ENCODE results near the gene TAS1R3.
A peak's percentile ranks its signal among the peaks of the same experiment; 100 is the strongest.

The TAS1R3 gene

DNA sequence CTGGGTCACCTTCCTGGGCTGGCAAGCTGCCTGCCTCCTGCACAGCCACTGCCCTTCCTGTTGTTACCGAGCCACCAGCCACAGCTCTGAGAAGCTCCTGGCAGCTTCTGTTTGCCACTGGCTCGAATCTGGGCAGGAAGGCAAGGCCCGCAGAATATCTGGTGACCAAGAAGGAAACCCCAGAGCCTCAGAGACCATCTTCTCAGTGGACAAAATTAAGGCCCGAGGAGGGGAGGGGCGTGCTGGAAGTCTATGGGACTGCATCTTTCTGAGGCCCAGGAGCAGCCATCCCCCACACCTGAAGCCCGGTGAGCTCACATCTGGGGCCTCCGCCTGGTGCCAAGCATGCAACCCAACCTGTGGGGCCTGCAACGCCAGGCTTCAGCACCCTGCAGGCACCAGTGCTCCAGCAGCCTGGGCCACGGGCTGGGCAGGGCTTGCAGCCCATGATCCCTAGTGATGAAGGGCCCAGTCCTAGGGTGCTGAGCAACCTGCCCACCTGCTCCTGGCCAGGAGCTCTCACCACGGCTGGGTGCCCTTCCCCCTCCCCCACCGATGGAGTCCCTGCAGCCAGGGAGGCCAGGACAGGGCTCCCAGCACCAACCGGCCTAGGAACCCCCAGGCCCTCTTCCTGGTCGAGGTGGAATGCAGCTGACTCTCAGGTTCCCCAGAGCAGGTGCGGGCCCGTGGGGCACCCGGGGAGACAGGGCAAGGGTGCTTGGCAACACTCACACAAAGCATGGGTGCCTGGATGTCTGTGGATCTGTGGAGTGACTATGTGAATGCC, 5.6 kb upstream of the TAS1R3 start:
- peak overlapping the region; percentile 60 to 75 for H3K4ac ChIP-seq (ENCODE audit: low read depth in 1 of 2, low read length in 2 of 2)
- H3K14ac ChIP-seq (ENCODE audit: low read length in 2 of 2): no peak overlapping the region
- peak overlapping the region; percentile 81 for H3K4me2 ChIP-seq (ENCODE audit: low read length, poor library complexity, severe bottlenecking)
- H3K36me3 ChIP-seq (ENCODE audit: control insufficient read depth in 1 of 2, insufficient read depth in 2 of 2, low read depth in 1 of 2, low read length in 2 of 2): peaks cover 12 to 69% of the 10 kb centered on the region in 2 experiments
- peak overlapping the region; percentile 83 for H4K91ac ChIP-seq (ENCODE audit: low read length)
- peak overlapping the region in 1 of 2 experiments; percentile 29 for H2BK12ac ChIP-seq (ENCODE audit: low read length in 2 of 2)
- peak; percentile 17 for DNase-seq
- H3K27me3 ChIP-seq (ENCODE audit: control insufficient read depth in 1 of 2, insufficient read depth in 1 of 2, low read length in 2 of 2): no peaks in the 10 kb centered on the region
- no peaks in the 10 kb centered on the region for H3K9me3 ChIP-seq (ENCODE audit: control insufficient read depth, low read length)
- H3K27ac ChIP-seq (ENCODE audit: low read length, poor library complexity, severe bottlenecking): peak overlapping the region; percentile 27
- H3K23ac ChIP-seq (ENCODE audit: low read length in 2 of 2): peak overlapping the region in 1 of 2 experiments; percentile 46
- no peak overlapping the region for H2BK5ac ChIP-seq (ENCODE audit: low read depth, low read length, poor library complexity, severe bottlenecking)
- peak overlapping the region; percentile 92 for H4K8ac ChIP-seq (ENCODE audit: low read length)
- peak overlapping the region; percentile 75 to 86 for H3K18ac ChIP-seq (ENCODE audit: low read depth in 1 of 2, low read length in 2 of 2)
- no peak overlapping the region for H2AK5ac ChIP-seq (ENCODE audit: low read length, severe bottlenecking)
- WGBS: 79% methylated on average over 16 of the region's 16 CpGs
- peak overlapping the region; percentile 84 to 88 for H3K4me3 ChIP-seq (ENCODE audit: insufficient read depth in 1 of 2, low read depth in 1 of 2, low read length in 2 of 2)
- no peak overlapping the region for H2BK120ac ChIP-seq (ENCODE audit: low read depth, low read length)
- peak overlapping the region; percentile 93 for H3K9ac ChIP-seq (ENCODE audit: low read length)
- peaks cover 13% of the 10 kb centered on the region for H3K79me1 ChIP-seq (replicated peaks; ENCODE audit: low read length, poor library complexity, severe bottlenecking)
- peaks cover 58% of the 10 kb centered on the region for H3K4me1 ChIP-seq (ENCODE audit: control insufficient read depth, insufficient read depth, low read depth, low read length)
- no peak overlapping the region for H2BK15ac ChIP-seq (ENCODE audit: low read depth, poor library complexity, severe bottlenecking)
- H2AFZ ChIP-seq (ENCODE audit: low read depth, low read length): no peak overlapping the region

DNA sequence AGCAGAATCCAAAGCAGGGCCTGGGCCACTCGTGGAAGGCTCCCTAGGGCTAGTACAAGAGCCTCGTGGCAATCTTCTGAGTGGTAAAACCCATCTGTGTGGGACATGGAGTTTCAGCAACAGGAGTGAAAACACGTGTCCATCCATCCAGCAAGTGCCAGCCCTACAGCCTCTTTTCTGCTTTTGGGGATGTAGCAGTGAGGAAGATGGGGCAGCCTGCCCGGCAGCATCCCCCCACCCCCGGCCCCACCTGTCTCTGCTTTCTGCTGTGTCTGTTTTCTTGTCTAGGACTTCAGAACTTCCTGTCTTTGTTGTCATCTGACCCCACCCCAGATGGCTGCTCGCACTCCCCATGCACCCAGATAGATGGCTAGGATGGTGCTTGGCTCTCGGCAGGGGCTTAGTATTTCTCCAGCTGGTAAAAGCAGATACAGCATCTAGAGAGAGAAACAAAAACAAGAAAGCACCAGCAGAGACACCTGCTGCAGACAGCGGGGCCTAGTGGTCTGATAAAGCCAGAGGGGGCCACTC, 4.9 kb upstream of the TAS1R3 start:
- Histone ChIP-seq H3K14ac (ENCODE audit: low read length in 2 of 2) (no peak overlapping the region), H2AFZ (ENCODE audit: low read depth, low read length) (no peak overlapping the region)

DNA sequence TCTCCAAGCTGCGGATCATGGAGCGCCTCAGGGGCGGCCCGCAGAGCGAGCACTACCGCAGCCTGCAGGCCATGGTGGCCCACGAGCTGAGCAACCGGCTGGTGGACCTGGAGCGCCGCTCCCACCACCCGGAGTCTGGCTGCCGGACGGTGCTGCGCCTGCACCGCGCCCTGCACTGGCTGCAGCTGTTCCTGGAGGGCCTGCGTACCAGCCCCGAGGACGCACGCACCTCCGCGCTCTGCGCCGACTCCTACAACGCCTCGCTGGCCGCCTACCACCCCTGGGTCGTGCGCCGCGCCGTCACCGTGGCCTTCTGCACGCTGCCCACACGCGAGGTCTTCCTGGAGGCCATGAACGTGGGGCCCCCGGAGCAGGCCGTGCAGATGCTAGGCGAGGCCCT, 3.8 kb upstream of the TAS1R3 start:
- H3K79me1 ChIP-seq (replicated peaks; ENCODE audit: low read length, poor library complexity, severe bottlenecking): peaks cover 13% of the 10 kb centered on the region

More for the DNA sequence above, 4.9 kb upstream of the TAS1R3 start:
- Histone ChIP-seq H3K9me3 (ENCODE audit: control insufficient read depth, low read length) (no peaks in the 10 kb centered on the region), H3K9ac (ENCODE audit: low read length) (peak overlapping the region; percentile 93), H3K4me2 (ENCODE audit: low read length, poor library complexity, severe bottlenecking) (peak overlapping the region; percentile 20), H3K4me1 (ENCODE audit: control insufficient read depth, insufficient read depth, low read depth, low read length) (peaks cover 58% of the 10 kb centered on the region), H2AK5ac (ENCODE audit: low read length, severe bottlenecking) (no peak overlapping the region), H3K27ac (ENCODE audit: low read length, poor library complexity, severe bottlenecking) (no peak overlapping the region), H3K18ac (ENCODE audit: low read depth in 1 of 2, low read length in 2 of 2) (no peak overlapping the region), H2BK5ac (ENCODE audit: low read depth, low read length, poor library complexity, severe bottlenecking) (no peak overlapping the region), H2BK12ac (ENCODE audit: low read length in 2 of 2) (no peak overlapping the region), H3K4me3 (ENCODE audit: insufficient read depth in 1 of 2, low read depth in 1 of 2, low read length in 2 of 2) (peak overlapping the region in 1 of 2 experiments; percentile 88), H4K8ac (ENCODE audit: low read length) (no peak overlapping the region), H3K4ac (ENCODE audit: low read depth in 1 of 2, low read length in 2 of 2) (no peak overlapping the region), H3K36me3 (ENCODE audit: control insufficient read depth in 1 of 2, insufficient read depth in 2 of 2, low read depth in 1 of 2, low read length in 2 of 2) (peaks cover 12 to 64% of the 10 kb centered on the region in 2 experiments), H3K27me3 (ENCODE audit: control insufficient read depth in 1 of 2, insufficient read depth in 1 of 2, low read length in 2 of 2) (no peaks in the 10 kb centered on the region), H3K23ac (ENCODE audit: low read length in 2 of 2) (no peak overlapping the region), H3K79me1 (replicated peaks; ENCODE audit: low read length, poor library complexity, severe bottlenecking) (peaks cover 13% of the 10 kb centered on the region), H4K91ac (ENCODE audit: low read length) (no peak overlapping the region), H2BK120ac (ENCODE audit: low read depth, low read length) (no peak overlapping the region), H2BK15ac (ENCODE audit: low read depth, poor library complexity, severe bottlenecking) (no peak overlapping the region)
- 88% methylated on average over 8 of the region's 8 CpGs for WGBS
- no peak for DNase-seq

DNA sequence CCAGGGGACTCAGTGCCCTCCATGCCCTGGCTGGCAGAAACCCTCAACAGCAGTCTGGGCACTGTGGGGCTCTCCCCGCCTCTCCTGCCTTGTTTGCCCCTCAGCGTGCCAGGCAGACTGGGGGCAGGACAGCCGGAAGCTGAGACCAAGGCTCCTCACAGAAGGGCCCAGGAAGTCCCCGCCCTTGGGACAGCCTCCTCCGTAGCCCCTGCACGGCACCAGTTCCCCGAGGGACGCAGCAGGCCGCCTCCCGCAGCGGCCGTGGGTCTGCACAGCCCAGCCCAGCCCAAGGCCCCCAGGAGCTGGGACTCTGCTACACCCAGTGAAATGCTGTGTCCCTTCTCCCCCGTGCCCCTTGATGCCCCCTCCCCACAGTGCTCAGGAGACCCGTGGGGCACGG, 2.8 kb upstream of the TAS1R3 start:
- WGBS: 92% methylated on average over 15 of the region's 15 CpGs

More for the DNA sequence above, 3.8 kb upstream of the TAS1R3 start:
- Histone ChIP-seq H3K9ac (ENCODE audit: low read length) (no peak overlapping the region), H2BK5ac (ENCODE audit: low read depth, low read length, poor library complexity, severe bottlenecking) (no peak overlapping the region), H3K27ac (ENCODE audit: low read length, poor library complexity, severe bottlenecking) (no peak overlapping the region), H2BK15ac (ENCODE audit: low read depth, poor library complexity, severe bottlenecking) (no peak overlapping the region), H3K23ac (ENCODE audit: low read length in 2 of 2) (no peak overlapping the region), H3K9me3 (ENCODE audit: control insufficient read depth, low read length) (no peaks in the 10 kb centered on the region), H4K8ac (ENCODE audit: low read length) (no peak overlapping the region), H3K4me1 (ENCODE audit: control insufficient read depth, insufficient read depth, low read depth, low read length) (peaks cover 58% of the 10 kb centered on the region), H3K14ac (ENCODE audit: low read length in 2 of 2) (no peak overlapping the region), H3K36me3 (ENCODE audit: control insufficient read depth in 1 of 2, insufficient read depth in 2 of 2, low read depth in 1 of 2, low read length in 2 of 2) (peaks cover 12 to 58% of the 10 kb centered on the region in 2 experiments), H3K18ac (ENCODE audit: low read depth in 1 of 2, low read length in 2 of 2) (no peak overlapping the region), H4K91ac (ENCODE audit: low read length) (no peak overlapping the region), H3K4me3 (ENCODE audit: insufficient read depth in 1 of 2, low read depth in 1 of 2, low read length in 2 of 2) (no peak overlapping the region), H3K4ac (ENCODE audit: low read depth in 1 of 2, low read length in 2 of 2) (no peak overlapping the region), H2AK5ac (ENCODE audit: low read length, severe bottlenecking) (no peak overlapping the region), H2BK12ac (ENCODE audit: low read length in 2 of 2) (no peak overlapping the region), H3K27me3 (ENCODE audit: control insufficient read depth in 1 of 2, insufficient read depth in 1 of 2, low read length in 2 of 2) (no peaks in the 10 kb centered on the region), H3K4me2 (ENCODE audit: low read length, poor library complexity, severe bottlenecking) (no peak overlapping the region), H2AFZ (ENCODE audit: low read depth, low read length) (no peak overlapping the region), H2BK120ac (ENCODE audit: low read depth, low read length) (no peak overlapping the region)
- no peak for DNase-seq
- WGBS: 95% methylated on average over 40 of the region's 40 CpGs

More for the DNA sequence above, 2.8 kb upstream of the TAS1R3 start:
- peaks cover 12 to 61% of the 10 kb centered on the region in 2 experiments for H3K36me3 ChIP-seq (ENCODE audit: control insufficient read depth in 1 of 2, insufficient read depth in 2 of 2, low read depth in 1 of 2, low read length in 2 of 2)
- H3K9me3 ChIP-seq (ENCODE audit: control insufficient read depth, low read length): no peaks in the 10 kb centered on the region
- H2BK120ac ChIP-seq (ENCODE audit: low read depth, low read length): no peak overlapping the region
- peaks cover 13% of the 10 kb centered on the region for H3K79me1 ChIP-seq (replicated peaks; ENCODE audit: low read length, poor library complexity, severe bottlenecking)
- DNase-seq: no peak
- no peak overlapping the region for H3K4me2 ChIP-seq (ENCODE audit: low read length, poor library complexity, severe bottlenecking)
- H3K18ac ChIP-seq (ENCODE audit: low read depth in 1 of 2, low read length in 2 of 2): no peak overlapping the region
- no peak overlapping the region for H2BK5ac ChIP-seq (ENCODE audit: low read depth, low read length, poor library complexity, severe bottlenecking)
- peaks cover 55% of the 10 kb centered on the region for H3K4me1 ChIP-seq (ENCODE audit: control insufficient read depth, insufficient read depth, low read depth, low read length)
- H4K8ac ChIP-seq (ENCODE audit: low read length): no peak overlapping the region
- H2BK12ac ChIP-seq (ENCODE audit: low read length in 2 of 2): no peak overlapping the region
- no peak overlapping the region for H2BK15ac ChIP-seq (ENCODE audit: low read depth, poor library complexity, severe bottlenecking)
- H3K23ac ChIP-seq (ENCODE audit: low read length in 2 of 2): no peak overlapping the region
- no peak overlapping the region for H3K14ac ChIP-seq (ENCODE audit: low read length in 2 of 2)
- no peak overlapping the region for H4K91ac ChIP-seq (ENCODE audit: low read length)
- no peak overlapping the region for H3K4me3 ChIP-seq (ENCODE audit: insufficient read depth in 1 of 2, low read depth in 1 of 2, low read length in 2 of 2)
- H3K27ac ChIP-seq (ENCODE audit: low read length, poor library complexity, severe bottlenecking): no peak overlapping the region
- H2AK5ac ChIP-seq (ENCODE audit: low read length, severe bottlenecking): no peak overlapping the region
- no peak overlapping the region for H2AFZ ChIP-seq (ENCODE audit: low read depth, low read length)
- no peaks in the 10 kb centered on the region for H3K27me3 ChIP-seq (ENCODE audit: control insufficient read depth in 1 of 2, insufficient read depth in 1 of 2, low read length in 2 of 2)
- no peak overlapping the region for H3K4ac ChIP-seq (ENCODE audit: low read depth in 1 of 2, low read length in 2 of 2)
- H3K9ac ChIP-seq (ENCODE audit: low read length): no peak overlapping the region

All from mesenchymal stem cell (in vitro differentiated cells and primary cell).